Measurements from ENCODE around the gene ZNF789.

DNA sequence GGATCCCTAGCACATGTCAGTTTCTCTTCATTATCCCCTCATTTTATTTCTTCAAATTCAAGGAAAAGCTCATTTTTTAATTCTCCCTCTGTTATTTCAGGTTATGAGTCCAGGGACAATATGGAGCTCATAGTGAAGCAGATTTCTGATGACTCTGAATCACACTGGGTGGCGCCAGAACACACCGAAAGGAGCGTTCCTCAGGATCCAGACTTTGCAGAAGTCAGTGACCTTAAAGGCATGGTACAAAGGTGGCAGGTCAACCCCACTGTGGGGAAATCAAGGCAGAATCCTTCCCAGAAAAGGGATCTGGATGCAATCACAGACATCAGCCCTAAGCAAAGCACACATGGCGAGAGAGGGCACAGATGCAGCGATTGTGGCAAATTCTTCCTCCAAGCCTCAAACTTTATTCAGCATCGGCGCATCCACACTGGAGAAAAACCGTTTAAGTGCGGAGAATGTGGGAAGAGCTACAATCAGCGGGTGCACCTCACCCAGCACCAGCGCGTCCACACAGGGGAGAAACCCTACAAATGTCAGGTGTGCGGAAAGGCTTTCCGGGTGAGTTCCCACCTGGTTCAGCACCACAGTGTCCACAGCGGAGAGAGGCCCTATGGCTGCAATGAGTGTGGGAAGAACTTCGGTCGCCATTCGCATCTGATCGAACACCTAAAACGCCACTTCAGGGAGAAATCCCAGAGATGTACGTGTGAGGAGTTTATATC lies 53.2 kb downstream of the ZNF789 start:
- TF ChIP-seq POLR2AphosphoS5 (IDR thresholded peaks at IDR 0.05; ENCODE audit: insufficient read depth in 1 of 2, low read depth in 1 of 2) (no peak), POLR2A (IDR thresholded peaks at IDR 0.05) (no peak), CTCF (IDR thresholded peaks at IDR 0.05) (no peak)

Measured in vagina (tissue), 2 donors.